HL-60/S4 treated with phorbol 12-myristate 13-acetate at 8.2 ng/mL for 4 days and 3 days (cell line): ENCODE results near the gene SEH1L.
"Not testable (repeated sequence)": the region's sequence is repeated elsewhere in the genome, so short reads cannot be mapped to it uniquely, and the experiment has no call there.

Experiments
- in situ Hi-C: fragments of 300-500 bp; cut with MboI; formaldehyde crosslinking; loops from 2 replicates; pipeline ENCODE4 v1.15.0; 2022; ENCODE audit warnings: low sequenced_read_pairs

SEH1L gene

GRCh38 chr18:12990967-12991820 lies 43.4 kb downstream of the SEH1L start, which contains the start of gene CEP192:
Gene CEP192, plus strand, starts transcription at chr18:12991362. Its CDS starts 8,063 bp downstream, at chr18:12999425.
- in situ Hi-C loops: no loop called here

DNA sequence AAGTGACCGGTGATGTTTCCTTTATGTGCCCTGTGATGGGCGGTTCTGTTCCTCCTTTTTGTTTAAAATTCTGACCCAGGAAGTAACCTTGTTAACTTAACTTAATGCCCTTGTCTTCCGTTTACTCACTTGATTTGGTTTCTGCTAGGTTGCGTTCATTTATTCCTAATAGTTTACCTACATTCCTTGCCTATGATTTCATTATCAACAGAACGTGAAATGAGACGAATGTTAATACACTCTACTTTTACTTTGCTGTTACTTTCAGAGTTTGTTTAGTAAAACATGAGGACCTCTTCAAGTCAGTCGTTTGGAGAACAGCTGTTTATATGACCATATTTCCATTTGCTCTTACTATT lies 44.0 kb downstream of the SEH1L start:
- in situ Hi-C loops: no loop called here

- in situ Hi-C loops: no loop called here
Observed at GRCh38 chr18:12993439-12993838, 45.6 kb downstream of the SEH1L start.

DNA sequence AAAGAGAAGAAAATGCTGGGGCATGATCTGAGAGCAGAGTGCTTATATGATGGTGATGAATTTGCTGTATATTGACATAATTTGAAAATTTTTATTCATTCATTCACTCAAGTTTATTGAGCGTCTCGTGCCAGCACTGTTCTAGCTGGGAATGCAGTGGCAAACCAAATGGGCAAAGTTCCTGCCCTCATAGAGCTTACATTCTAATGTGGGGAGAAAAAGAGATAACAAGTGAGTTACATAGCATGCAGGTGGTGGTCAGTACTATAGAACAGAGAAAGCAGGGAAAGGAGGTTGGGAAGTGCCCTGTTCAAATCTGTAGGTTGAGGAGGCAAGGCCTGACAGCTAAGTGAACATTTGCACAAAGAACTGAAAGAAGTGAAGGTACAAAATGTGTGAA lies 47.6 kb downstream of the SEH1L start:
- in situ Hi-C loops: no loop called here

DNA sequence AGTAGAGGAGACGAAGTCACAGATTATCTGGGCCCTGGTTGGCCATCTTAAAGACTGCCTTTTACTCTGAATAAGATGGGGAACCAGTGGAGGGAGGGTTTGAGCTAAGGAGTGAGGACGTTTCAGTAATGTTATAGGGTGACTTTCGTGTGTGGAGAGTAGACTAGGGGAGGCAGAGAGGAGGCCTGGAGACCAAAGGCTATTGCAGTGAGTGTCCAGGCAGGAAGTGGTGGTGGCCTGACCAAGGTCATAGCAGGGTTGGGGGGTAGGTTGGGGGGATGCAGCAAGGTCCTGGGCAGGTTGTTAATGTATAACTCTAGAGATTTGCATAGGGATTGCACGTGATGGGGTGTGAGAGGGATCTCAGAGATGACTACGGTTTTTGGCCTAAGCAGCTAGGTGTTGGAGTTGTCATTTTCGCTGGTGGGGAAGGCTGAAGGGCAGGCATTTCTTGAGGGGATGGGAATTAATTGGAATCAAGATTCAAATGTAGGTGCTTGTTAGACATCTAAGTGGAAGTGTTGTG lies 48.2 kb downstream of the SEH1L start:
- in situ Hi-C loops: no loop called here

DNA sequence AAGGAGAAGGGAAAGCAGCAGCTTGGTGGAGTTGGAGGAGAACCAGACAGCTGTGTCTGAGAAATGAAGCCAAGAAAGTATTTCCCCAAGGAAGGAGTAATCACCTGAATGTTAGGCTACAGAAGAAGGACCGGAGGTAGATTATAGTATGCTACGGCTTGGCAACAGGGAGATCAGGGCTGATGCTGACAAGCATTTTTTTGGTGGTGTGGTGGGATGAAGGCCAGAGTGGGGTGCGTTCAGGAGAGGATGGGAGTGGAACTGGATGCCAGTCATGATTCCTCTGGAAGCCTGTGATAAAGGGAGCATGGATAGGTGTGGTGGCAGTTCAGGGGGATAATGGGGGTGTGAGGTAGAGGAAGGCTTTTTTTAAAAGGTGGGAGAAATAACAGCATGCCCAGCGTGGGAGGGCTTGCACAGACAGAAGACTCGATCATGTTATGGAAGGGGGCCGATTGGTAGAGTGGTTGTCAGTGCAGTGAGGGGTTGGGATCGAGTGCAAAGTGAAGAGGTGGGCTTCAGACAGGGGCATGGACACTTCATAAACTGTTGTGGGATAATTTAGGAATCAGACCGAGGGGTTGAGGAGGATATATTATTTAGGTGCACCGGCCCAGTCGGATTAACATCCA lies 49.0 kb downstream of the SEH1L start:
- in situ Hi-C loops: no loop called here

- in situ Hi-C loops: not testable (repeated sequence)
Observed at GRCh38 chr18:12997330-12997729, 49.5 kb downstream of the SEH1L start.

DNA sequence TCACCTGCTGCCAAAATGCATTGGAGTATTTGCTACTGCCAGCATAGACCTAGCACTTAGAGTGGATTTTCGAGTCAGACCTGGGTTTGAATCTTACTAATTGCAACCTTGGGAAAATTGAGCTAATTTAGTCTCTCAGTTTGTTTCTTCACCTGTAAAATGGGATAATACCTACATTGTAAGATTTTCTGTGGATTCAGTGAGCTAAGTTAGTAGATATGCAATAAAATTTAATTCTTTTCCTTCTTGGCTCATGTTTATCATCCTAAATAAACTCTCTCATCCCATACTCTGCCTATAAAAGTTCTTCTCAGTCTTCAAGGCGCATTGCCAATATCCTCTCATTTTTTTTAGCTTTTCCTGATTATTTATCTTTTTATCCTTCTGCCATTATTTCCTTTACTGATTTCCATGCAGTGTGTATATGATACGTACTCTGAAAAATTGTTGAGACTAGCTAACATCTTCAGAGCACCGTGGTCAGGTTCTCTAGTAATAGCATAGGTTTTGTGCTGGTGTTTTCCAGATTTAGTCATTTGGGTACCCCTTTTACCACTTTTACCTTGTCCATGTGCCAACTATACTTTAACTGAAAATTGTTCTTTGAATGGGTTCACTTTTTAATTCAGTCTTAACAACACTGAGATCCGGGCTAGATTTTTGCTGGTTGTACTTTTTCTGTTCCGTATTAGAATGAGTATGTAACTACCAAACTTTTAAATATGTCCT lies 50.7 kb downstream of the SEH1L start:
- in situ Hi-C loops: no loop called here

- in situ Hi-C loops: no loop called here
Observed at GRCh38 chr18:13003466-13003896, 55.7 kb downstream of the SEH1L start.

GRCh38 chr18:13004396-13004795 lies 56.6 kb downstream of the SEH1L start:
- in situ Hi-C loops: no loop called here

DNA sequence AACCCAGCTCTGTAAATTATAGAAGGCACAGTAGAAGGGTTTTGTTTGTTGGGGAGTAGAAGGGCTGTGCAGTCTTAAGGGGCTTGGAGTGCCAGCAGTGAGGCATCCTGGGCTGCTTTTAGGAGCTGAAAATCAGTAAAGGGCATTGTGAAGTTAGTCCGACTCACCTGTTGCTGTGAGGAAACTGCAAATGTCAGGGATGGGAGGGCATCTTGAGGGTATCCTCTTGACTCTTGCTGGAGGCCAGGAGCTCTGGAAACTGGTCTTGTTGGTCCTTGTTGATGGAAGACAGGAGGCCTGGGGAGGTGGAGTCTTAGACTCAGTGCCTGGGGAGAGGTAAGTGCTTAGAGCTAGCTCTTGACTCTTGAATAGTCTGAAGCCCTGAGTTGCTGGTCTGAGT lies 57.5 kb downstream of the SEH1L start:
- in situ Hi-C loops: no loop called here

DNA sequence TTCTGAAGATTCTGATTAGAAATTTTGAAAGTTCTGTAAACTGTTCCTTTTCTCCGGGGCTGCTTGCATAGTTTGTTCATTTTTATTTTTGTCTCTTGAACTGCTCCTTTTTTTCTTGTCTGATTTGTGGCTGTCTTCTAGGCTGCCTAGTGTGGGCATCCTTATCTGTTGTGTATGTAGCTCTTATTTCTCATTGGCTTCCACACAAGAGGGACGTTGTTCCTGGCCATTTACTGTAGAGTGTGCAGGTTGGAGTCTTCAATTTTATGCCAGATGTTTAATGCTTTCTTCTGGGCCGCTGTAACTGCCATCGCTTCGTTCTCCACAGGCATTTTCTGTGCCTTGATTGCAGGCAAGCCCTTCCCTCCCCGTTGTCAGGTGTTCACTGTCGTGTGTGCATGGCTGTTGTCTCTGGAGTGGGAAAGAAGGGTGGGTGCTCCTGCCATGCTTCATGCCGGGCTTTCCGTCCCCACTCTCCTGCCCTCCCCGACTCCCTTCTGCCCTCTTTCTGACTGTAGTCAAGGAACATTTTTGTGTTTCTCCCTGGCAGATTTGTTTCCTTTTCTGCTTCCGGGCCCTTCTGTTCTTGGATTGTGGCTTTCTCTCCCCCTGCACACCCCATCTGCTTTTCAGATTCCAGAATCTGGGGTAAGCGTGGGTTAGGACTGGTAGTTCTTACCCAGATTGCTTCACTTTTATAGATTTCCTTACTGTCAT lies 58.9 kb downstream of the SEH1L start:
- in situ Hi-C loops: no loop called here

DNA sequence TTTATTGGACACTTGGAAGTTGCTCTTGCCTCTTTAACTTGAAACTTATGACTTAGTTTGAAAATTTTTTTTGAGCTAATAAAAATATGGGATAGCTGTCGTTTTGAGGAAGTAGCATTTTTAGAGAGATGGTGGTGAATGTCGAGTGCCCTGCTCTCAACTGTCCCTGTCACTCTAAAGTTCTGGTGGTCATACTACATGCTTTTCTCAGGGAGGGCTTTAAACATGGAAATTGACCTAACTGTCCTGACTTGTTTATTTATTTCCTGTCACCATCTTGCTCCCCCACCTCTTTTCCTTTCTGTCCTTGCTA lies 59.4 kb downstream of the SEH1L start:
- in situ Hi-C loops: no loop called here

DNA sequence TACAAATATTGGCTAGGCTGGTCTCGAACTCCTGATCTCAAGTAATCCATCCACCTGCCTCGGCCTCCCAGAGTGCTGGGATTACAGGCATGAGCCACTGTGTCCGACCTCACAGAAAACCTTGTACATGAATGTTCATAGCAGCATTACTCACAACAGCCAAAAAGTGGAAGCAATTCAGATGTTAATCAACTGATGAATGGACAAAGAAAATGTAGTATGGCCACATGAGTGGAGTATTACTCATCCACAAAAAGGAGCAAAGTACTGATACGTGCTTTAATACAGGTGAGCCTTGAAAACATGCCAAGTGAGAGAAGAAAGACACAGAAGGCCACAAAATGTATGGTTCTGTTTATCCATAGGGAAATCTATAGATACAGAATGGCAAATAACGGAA lies 63.9 kb downstream of the SEH1L start:
- in situ Hi-C loops: no loop called here

DNA sequence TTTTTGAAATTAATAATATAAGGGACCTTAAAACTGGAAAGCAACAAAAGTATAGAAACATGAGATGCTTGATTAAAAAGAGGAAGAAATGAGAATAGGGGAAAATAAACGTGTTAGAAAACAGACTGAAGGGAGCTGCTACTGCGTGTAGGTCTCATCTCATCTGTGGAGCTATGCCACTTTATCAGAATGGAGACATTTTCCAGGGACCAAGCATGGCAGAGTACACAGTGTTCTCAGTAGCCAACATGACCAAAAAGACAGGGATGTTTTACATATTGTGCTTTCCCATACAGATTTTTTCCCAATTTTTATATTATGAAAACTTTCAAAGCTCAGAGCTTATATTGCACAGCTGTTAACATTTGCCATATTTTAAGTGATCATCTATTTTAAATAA lies 66.4 kb downstream of the SEH1L start:
- in situ Hi-C loops: no loop called here

DNA sequence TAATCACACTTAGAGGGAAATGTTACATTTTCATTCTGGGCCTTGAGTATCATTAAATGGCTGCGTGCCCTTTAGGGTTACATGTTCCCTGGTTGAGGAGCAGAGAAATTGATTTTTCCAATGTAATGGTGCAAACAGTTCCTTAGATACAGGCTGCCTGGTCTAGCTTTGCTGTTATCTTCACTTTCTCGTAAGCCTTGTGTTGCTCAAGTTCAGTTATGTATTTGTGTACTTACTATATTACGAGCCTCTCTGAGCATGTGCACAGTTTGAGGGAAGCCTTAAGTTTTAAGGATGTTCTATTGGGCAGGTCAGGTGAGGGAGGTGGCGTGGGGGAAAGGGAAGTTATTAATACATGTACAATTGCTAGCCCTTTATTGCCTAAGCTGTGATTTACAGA lies 67.0 kb downstream of the SEH1L start:
- in situ Hi-C loops: no loop called here

DNA sequence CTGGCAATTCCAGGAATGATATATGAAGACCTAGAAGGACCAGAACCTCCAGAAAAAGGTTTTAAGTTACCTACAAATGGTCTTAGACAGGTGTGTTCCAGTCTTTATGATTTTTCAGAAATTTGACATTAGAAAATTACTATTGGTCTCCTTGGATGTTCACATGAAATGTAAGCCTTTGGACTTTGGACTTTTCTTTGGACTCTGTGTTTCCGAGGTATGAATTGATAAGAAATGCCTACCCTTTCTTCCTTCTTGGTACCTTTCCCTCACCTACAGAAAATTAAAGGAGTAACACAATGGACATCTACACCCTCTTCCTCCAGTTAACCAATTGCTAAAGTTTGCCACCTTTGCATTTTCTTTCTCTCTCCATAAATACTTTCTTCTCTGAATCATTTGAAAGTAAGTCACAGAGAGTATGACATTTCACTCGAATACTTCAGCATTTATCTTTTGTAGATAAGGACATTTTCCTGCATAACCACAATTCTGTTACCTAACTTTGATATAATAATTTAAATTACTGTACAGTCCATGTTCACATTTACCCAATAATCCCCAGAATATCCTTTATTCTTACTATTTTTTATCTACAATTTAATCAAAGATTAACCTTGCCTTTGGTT lies 69.5 kb downstream of the SEH1L start:
- in situ Hi-C loops: no loop called here

- in situ Hi-C loops: no loop called here
Observed at GRCh38 chr18:13018374-13018773, 70.6 kb downstream of the SEH1L start.

DNA sequence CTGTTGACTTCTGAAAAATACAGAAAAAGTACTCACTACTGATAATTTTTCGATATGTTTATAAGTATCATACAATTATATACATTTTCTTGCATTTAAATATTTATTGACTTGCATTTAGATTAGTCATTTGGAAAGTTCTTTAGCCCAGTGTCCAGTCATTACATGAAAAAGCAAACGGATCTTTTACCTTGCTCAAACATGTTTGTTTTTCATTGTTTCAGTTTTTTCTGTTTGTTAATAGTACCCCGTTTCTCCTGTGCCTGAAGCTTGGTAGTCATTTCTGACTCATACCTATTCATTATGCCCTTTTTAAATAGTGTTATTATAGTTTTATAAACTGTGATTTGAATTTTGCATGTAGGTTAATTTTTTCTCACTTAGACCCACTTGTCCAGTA lies 71.5 kb downstream of the SEH1L start:
- in situ Hi-C loops: no loop called here

DNA sequence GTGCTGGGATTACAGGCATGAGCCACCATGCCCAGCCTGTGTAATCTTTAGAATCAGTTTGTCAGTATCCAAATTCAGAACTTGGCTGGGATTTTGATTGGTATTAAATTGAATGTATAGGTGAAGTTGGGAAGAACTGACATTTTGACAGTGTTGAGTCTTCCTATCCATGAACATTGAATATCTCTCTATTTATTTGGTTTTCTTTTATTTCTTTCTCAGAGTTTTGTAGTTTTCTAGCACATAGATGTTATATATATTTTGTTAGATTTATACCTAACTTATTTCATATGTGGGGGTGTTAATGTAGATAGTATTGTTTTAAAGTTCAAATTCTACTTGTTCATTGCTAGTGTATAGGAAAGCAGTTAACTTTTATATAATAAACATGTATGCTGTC lies 74.8 kb downstream of the SEH1L start:
- in situ Hi-C loops: no loop called here

DNA sequence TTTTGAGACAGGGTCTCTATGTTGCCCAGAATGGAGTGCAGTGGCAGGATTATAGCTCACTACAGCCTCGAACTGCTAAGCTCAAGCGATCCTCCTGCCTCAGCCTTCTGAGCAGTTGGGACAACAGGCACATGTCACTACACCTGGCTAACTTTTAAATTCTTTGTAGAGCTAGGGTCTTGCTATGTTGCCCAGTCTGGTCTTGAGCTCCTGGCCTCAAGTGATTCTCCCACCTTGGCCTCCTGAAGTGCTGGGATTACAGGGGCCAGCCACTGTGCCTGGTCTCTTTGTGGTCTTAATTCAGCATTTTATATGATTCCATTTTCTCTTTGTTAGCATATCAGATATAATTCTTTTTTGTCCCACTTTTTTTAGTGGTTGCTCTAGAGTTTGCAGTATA lies 77.4 kb downstream of the SEH1L start:
- in situ Hi-C loops: no loop called here
